SU-DHL-6 (cell line): ENCODE measurements around the gene CC2D1A.

Experiments used
- CTCF ChIP-seq: fragments of 200-600 bp; sonication (generic); IDR thresholded peaks from one replicate; pipeline ENCODE4 v1.5.1; 2017; ENCODE audit warnings: antibody characterized with exemption, mild to moderate bottlenecking, low read length, moderate library complexity; ENCODE audit not compliant: insufficient read depth, poor library complexity, severe bottlenecking
- EZH2phosphoT487 ChIP-seq: fragments of 200-600 bp; sonication (generic), shearing (Covaris generic); conservative IDR thresholded peaks from 2 replicates; pipeline ENCODE4 v1.6.1; 2018; ENCODE audit warnings: mild to moderate bottlenecking, antibody characterized with exemption, low read length, moderate library complexity, mixed read lengths

DNA sequence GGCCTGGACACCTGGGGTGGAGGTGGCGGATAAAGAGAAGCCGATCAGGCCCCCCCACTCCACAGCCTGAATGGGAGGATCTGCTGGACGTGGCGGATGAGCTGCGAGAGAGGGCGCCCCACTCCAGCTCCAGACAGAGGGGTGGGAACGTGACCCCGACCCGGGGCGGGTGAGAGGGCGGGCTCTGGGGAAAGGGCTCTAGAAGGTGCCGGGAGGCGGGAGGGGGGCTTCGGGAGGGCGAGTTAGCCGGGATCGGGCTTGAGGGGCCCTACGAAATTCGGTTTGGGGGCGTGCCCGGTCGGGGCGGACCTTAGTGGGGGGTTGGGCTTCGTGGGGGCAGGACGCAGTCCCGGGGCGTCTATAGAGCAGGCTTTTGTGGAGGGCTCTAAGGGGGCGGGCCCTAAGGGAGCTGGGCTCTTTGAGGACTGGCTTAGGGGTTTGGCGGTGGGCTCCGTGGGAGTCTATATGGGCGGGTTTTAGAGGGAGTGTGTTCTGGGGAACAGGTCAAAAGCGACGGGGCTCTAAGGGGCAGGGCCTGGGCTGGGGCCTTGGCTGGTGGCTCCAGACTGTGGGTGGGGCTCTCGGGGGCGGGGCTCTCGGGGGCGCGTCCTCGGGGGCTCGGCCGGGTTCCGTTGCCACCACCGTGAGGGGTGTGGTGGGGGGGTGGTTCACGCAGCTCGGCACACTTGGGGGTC, 33.2 kb upstream of the CC2D1A start:
- TF ChIP-seq CTCF (peak; percentile 39), EZH2phosphoT487 (no peak)
